GM13977 (cell line): Measurements from ENCODE around the gene CCN5.
"Not testable (repeated sequence)": the region's sequence is repeated elsewhere in the genome, so short reads cannot be mapped to it uniquely, and the experiment has no call there.

Source experiments
- DNase-seq: peaks from one replicate; pipeline ENCODE4 v3.0.0; 2012; ENCODE audit warnings: low spot score
- CTCF ChIP-seq: IDR thresholded peaks from 2 replicates; pipeline ENCODE4 v1.5.1; 2012; ENCODE audit warnings: mild to moderate bottlenecking, control low read depth; ENCODE audit not compliant: insufficient read depth; ENCODE audit errors: extremely low read depth, missing control alignments
- in situ Hi-C: fragments of 300-500 bp; cut with MboI; formaldehyde crosslinking; loops from one replicate; pipeline ENCODE4 v1.12.0; 2022; ENCODE audit warnings: low sequenced_read_pairs, low pct_unique_long_range_greater_than_20kb, mixed read lengths, inconsistent platforms; ENCODE audit not compliant: unreplicated experiment

The CCN5 gene

GRCh38 chr20:44695295-44695673 is 19.9 kb upstream of the CCN5 start:
- no peak for TF ChIP-seq CTCF
- in situ Hi-C loops = no loop called here
- DNase-seq = no peak

DNA sequence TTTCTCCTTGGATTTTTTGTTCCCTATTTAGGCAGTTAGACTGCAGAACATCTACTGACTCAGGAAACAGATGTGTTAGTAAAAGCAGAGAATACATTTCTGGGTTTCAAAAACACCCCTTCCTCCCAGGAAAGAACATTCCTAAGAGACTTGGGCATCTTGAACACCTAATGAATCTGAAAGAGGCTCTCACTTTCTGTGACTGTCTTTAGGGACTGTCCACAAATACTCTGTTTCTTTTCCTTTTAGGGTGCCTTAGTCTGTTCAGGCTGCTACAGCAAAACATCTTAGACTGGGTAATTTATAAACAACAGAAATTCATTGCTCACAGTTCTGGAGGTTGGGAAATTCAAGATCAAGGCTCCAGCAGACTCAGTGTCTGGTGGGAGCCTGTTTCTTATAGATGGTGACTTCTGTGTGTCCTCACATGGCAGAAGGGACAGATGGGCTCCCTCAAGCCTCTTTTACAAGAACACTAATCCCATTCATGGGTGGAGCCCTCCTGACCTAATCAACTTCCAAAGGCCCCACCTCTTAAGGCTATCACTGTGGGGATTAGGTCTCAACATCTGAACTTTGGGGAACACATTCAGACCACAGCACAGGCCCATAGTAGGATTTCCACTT is 19.4 kb upstream of the CCN5 start:
- TF ChIP-seq CTCF = no peak
- in situ Hi-C loops = no loop called here
- no peak for DNase-seq

- TF ChIP-seq CTCF = peak; percentile 27
- no peak for DNase-seq
- in situ Hi-C loops = no loop called here
These were observed 18.9 kb upstream of the CCN5 start for GRCh38 chr20:44696315-44696714.

DNA sequence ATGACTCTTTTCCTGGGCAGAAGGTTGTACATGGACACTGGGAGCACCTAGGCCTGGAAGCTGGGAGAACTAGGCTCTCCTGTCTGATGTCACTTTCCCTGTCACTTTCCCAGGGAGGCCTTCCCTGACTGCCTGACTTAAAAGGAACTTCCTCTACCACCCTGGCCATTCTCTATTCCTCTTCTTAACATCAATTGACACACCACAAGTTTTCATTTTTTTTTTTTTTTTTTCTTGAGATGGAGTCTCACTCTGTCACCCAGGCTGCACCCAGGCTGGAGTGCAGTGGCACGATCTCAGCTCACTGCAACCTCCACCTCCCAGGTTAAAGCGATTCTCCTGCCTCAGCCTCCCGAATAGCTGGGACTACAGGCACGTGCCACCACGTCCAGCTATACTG is 18.1 kb upstream of the CCN5 start:
- in situ Hi-C loops = not testable (repeated sequence)

GRCh38 chr20:44698351-44698750 is 16.8 kb upstream of the CCN5 start:
- in situ Hi-C loops = no loop called here
- no peak for TF ChIP-seq CTCF
- no peak for DNase-seq

More for the DNA sequence above, 18.1 kb upstream of the CCN5 start:
- not testable (repeated sequence) for DNase-seq

GRCh38 chr20:44700306-44700705 is 14.9 kb upstream of the CCN5 start:
- no peak for TF ChIP-seq CTCF
- no peak for DNase-seq
- in situ Hi-C loops = no loop called here

DNA sequence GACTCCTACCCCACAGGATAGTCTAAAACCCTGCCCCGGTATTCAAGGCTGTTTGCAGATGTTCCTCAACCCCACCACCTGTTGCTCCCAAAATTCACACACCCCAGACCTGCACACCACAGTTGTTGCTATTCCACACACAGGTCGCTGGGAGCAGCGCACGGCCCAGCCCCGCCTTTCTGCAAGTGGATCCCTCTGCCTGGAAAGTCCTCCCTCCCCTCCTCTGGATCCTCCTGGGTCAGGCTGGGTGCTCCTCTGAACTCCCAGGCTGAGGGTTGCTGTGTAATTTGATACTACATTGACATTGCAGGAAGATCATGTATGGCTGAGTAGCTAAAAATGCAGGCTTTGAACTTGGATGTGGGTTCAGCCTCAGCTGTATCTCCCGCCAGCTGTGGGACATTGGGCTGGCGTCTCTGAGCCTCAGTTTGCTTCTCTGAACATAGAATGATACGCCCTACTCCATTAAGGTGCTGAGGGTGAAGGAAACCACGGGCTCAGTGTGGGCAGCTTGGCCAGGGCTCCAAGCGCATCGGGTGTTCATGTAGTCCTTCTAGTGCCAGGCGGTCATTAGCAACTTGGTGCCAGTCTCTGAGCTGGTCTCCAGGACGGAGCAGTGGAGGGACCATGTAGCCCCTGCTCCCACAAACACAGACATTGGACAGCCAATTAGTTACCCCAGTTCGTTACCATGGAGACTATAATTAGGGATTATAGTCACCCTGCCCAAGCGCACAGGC is 13.9 kb upstream of the CCN5 start:
- DNase-seq = no peak
- in situ Hi-C loops = no loop called here
- no peak for TF ChIP-seq CTCF
